T-helper 1 cell treated with Interleukin-12 subunit alpha and Interleukin-12 subunit beta and Interleukin-4 antibody, amounts not matched to agents 30 μg/mL and 1 μg/mL, for 36 hours (primary cell): ENCODE results near the gene ZSWIM3.
"Not testable (repeated sequence)": the region's sequence is repeated elsewhere in the genome, so short reads cannot be mapped to it uniquely, and the experiment has no call there.

ENCODE experiments used
- H3K27ac Mint-ChIP-seq: one replicate; pipeline ENCODE4 v1.8.0; 2021; ENCODE audit warnings: mild to moderate bottlenecking, mixed read lengths
- H3K27me3 Mint-ChIP-seq: one replicate; pipeline ENCODE4 v1.8.0; 2021; ENCODE audit warnings: low read depth, mixed read lengths
- H3K36me3 Mint-ChIP-seq: one replicate; pipeline ENCODE4 v1.8.0; 2021; ENCODE audit warnings: low read depth, mixed read lengths
- H3K4me1 Mint-ChIP-seq: one replicate; pipeline ENCODE4 v1.8.0; 2021; ENCODE audit warnings: low read depth, mixed read lengths
- H3K4me3 Mint-ChIP-seq: one replicate; pipeline ENCODE4 v1.8.0; 2021; ENCODE audit warnings: mild to moderate bottlenecking, moderate library complexity, mixed read lengths
- H3K9me3 Mint-ChIP-seq: one replicate; pipeline ENCODE4 v1.8.0; 2021; ENCODE audit warnings: mixed read lengths

Gene ZSWIM3

GRCh38 chr20:45861221-45862075, 4.0 kb downstream of the ZSWIM3 start:
- Mint-ChIP-seq H3K27ac (no peak overlapping the region), H3K36me3 (peaks cover 10% of the 10 kb centered on the region), H3K27me3 (no peaks in the 10 kb centered on the region), H3K4me3 (no peak overlapping the region), H3K4me1 (peaks cover 23% of the 10 kb centered on the region), H3K9me3 (no peaks in the 10 kb centered on the region)

- Mint-ChIP-seq H3K9me3 (no peaks in the 10 kb centered on the region), H3K27me3 (no peaks in the 10 kb centered on the region), H3K4me1 (peaks cover 12% of the 10 kb centered on the region), H3K4me3 (no peak overlapping the region), H3K36me3 (peaks cover 6% of the 10 kb centered on the region), H3K27ac (no peak overlapping the region)
Measured at GRCh38 chr20:45863543-45864470, 6.4 kb downstream of the ZSWIM3 start.

DNA sequence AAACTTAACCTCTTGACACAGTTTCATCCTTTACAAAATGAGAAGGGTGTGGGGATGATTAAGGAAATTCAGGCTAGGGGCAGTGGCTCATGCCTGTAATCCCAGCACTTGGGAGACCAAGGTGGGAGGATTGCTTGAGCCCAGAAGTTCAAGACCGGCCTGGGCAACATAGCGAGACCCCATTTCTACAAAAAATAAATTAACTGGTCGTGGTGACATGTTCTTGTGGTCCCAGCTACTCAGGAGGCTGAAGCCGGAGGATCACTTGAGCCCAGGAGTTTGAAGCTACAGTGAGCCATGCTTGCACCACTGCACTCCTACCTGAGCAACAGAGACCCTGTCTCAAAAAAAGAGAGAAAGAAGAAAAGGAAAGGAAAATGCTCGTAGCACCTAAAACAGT, 9.0 kb downstream of the ZSWIM3 start:
- H3K36me3 Mint-ChIP-seq: peaks cover 3% of the 10 kb centered on the region
- H3K9me3 Mint-ChIP-seq: no peaks in the 10 kb centered on the region
- H3K27me3 Mint-ChIP-seq: no peaks in the 10 kb centered on the region
- H3K27ac Mint-ChIP-seq: no peak overlapping the region
- H3K4me3 Mint-ChIP-seq: no peak overlapping the region
- peaks cover 5% of the 10 kb centered on the region for H3K4me1 Mint-ChIP-seq

- no peak overlapping the region for H3K27ac Mint-ChIP-seq
- peaks cover 5% of the 10 kb centered on the region for H3K4me1 Mint-ChIP-seq
- H3K9me3 Mint-ChIP-seq: no peaks in the 10 kb centered on the region
- H3K27me3 Mint-ChIP-seq: no peaks in the 10 kb centered on the region
- H3K4me3 Mint-ChIP-seq: no peak overlapping the region
- H3K36me3 Mint-ChIP-seq: peaks cover 5% of the 10 kb centered on the region
Measured at GRCh38 chr20:45867136-45867818, 9.9 kb downstream of the ZSWIM3 start.

DNA sequence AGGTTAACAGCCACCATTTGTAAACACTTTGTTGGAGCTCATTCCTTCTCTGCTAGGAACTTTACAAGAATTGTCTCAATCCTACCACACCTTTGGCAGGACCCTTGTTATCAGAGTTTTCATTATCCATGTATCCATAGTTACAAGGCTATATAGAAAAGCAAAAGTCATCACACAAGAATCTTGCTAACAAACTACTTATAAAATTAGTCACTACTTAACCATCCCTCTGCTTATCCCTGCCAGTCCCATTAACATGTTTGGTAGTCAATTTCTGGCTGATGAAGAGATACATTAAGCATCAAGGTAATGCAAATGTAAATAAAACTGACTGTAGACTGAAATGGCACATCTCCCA, 10.4 kb downstream of the ZSWIM3 start:
- Mint-ChIP-seq H3K36me3 (peaks cover 7% of the 10 kb centered on the region), H3K27ac (no peak overlapping the region)

DNA sequence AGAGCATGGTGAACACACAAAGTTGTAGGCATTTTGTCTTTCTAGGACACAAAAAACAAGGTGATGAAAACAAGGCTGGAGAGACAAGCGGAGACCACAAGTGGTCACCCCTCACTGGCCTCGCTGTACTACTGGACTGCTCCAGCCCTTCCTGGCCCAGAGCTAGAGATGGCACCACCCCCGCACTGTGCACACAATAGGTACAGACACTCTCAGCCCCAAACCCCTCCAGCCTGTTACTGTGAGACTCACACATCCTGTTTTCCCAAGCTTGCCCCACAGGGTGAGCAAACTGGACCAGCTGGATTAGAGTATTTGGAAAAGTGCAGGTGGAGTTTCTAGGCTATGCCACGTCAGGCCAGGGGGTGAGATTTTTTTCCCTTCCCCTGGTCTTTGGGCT, 15.2 kb downstream of the ZSWIM3 start:
- H3K36me3 Mint-ChIP-seq: peaks cover 8% of the 10 kb centered on the region
- no peak overlapping the region for H3K27ac Mint-ChIP-seq
- no peak overlapping the region for H3K4me3 Mint-ChIP-seq

More for the DNA sequence above, 10.4 kb downstream of the ZSWIM3 start:
- Mint-ChIP-seq H3K9me3 (no peaks in the 10 kb centered on the region), H3K4me3 (no peak overlapping the region), H3K4me1 (peaks cover 5% of the 10 kb centered on the region), H3K27me3 (no peaks in the 10 kb centered on the region)

DNA sequence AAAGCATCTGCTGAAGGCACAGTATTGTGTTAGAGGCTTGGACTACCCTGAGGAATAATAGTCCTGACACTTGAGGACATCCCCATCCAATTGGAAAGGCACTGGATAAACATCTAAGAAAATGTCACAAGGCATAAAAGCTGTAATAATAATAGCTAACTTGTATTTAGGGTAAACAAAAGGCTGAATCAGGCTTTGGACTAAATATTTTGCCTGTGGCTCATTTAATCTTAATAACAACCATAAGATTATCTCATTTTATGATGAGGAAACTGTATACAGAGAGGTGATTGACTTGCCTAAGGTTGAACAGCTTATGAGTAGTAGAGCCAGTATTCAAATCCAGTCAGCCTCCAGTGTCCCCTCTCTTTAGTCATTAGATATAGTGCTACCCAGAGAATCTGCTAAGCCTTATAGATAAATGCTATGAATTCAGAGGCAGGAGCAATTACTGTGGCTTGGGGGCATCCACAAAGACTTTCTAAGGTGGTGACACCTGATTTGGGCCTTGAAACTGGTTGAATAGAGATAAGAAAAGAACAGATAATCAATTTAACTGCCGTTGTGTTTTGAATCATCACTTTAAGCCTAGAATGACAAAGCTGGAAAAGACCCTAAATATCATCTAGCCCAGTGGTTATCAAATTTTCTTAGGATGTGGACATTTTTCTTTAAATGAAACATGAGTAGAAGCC, 16.1 kb downstream of the ZSWIM3 start:
- Mint-ChIP-seq H3K36me3 (peaks cover 8% of the 10 kb centered on the region), H3K4me3 (no peak overlapping the region), H3K4me1 (no peaks in the 10 kb centered on the region), H3K27ac (no peak overlapping the region), H3K9me3 (no peaks in the 10 kb centered on the region), H3K27me3 (no peaks in the 10 kb centered on the region)

More for the DNA sequence above, 15.2 kb downstream of the ZSWIM3 start:
- H3K9me3 Mint-ChIP-seq: no peaks in the 10 kb centered on the region
- H3K4me1 Mint-ChIP-seq: peaks cover 1% of the 10 kb centered on the region
- H3K27me3 Mint-ChIP-seq: no peaks in the 10 kb centered on the region

GRCh38 chr20:45874104-45874481, 16.7 kb downstream of the ZSWIM3 start:
- not testable (repeated sequence) for H3K4me3 Mint-ChIP-seq, H3K36me3 Mint-ChIP-seq, H3K9me3 Mint-ChIP-seq, H3K4me1 Mint-ChIP-seq, H3K27ac Mint-ChIP-seq, H3K27me3 Mint-ChIP-seq

GRCh38 chr20:45874576-45874975, 17.2 kb downstream of the ZSWIM3 start:
- Mint-ChIP-seq H3K27ac (no peak overlapping the region), H3K27me3 (no peaks in the 10 kb centered on the region), H3K4me3 (no peak overlapping the region), H3K9me3 (no peaks in the 10 kb centered on the region), H3K36me3 (peaks cover 8% of the 10 kb centered on the region), H3K4me1 (no peaks in the 10 kb centered on the region)

- no peak overlapping the region for H3K4me3 Mint-ChIP-seq
- peaks cover 18% of the 10 kb centered on the region for H3K36me3 Mint-ChIP-seq
- peaks cover 9% of the 10 kb centered on the region for H3K27me3 Mint-ChIP-seq
- no peaks in the 10 kb centered on the region for H3K9me3 Mint-ChIP-seq
- H3K27ac Mint-ChIP-seq: no peak overlapping the region
- peaks cover 18% of the 10 kb centered on the region for H3K4me1 Mint-ChIP-seq
Measured at GRCh38 chr20:45878076-45878761, 20.8 kb downstream of the ZSWIM3 start.

- H3K27ac Mint-ChIP-seq: peak within 1 kb of the TSS; percentile 85
- H3K4me1 Mint-ChIP-seq: peaks cover 27% of the 10 kb centered on the region
- H3K36me3 Mint-ChIP-seq: peaks cover 26% of the 10 kb centered on the region
- peaks cover 9% of the 10 kb centered on the region for H3K27me3 Mint-ChIP-seq
- H3K9me3 Mint-ChIP-seq: no peaks in the 10 kb centered on the region
- peak within 1 kb of the TSS; percentile 91 for H3K4me3 Mint-ChIP-seq
Measured at GRCh38 chr20:45880988-45881788, 23.8 kb downstream of the ZSWIM3 start, which contains the start of gene ZSWIM1. ZSWIM1 (plus strand) TSS chr20:45881227; CDS start chr20:45882593, 1,366 bp downstream.

DNA sequence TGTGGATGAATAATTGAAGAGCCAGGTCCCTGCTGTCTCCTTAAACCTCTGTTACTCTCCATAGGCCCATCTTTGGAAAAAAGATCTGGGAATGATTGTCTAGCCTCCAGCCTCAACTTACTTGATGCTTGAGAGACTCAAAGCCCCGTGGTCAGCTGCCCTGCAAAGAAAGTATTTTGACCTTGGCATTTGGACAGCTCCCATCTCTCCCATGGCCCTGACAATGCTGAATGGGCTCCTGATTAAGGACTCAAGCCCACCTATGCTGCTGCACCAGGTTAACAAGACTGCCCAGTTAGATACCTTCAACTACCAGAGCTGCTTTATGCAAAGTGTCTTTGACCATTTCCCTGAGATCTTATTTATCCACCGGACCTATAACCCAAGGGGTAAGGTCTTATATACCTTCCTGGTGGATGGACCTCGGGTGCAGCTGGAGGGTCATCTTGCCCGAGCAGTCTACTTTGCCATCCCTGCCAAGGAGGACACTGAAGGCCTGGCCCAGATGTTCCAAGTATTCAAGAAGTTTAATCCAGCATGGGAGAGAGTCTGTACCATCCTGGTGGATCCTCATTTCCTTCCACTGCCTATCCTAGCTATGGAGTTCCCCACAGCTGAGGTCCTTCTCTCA, 25.2 kb downstream of the ZSWIM3 start:
- Mint-ChIP-seq H3K27me3 (peaks cover 9% of the 10 kb centered on the region), H3K4me1 (peaks cover 27% of the 10 kb centered on the region), H3K9me3 (no peaks in the 10 kb centered on the region), H3K4me3 (peak overlapping the region; percentile 45), H3K36me3 (peaks cover 22% of the 10 kb centered on the region), H3K27ac (no peak overlapping the region)
